ENCODE measurements around the gene ATG9B. TPM values are rescaled to one million over a fixed set of nuclear protein-coding genes. Genes with fewer than 3 reads are reported as not detected.

Gene ATG9B
- total and polyA plus RNA-seq, 2 donors from 2014 or later: 0.19 TPM

DNA sequence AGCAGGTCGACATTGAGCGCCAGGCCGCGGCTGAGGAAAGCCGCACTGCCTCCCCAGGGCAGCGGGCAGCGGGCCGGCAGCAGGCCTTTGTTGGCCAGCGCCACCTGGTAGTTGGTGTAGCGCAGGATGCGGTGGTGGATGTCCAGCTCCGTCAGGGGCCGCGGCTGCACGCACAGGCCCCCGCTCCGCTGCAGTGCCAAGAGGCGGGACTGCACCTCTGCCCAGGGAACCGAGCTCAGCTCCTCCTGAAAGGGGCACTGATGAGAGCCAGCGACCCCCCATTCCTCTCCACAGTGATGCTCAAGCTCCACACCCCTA is 5.2 kb downstream of the ATG9B start:
- peaks cover 5% of the 10 kb centered on the region for H3K27me3 ChIP-seq (ENCODE audit: control insufficient read depth, insufficient read depth, low read length)
- H3K27ac ChIP-seq (ENCODE audit: low read depth in 2 of 2, low read length in 2 of 2): no peak overlapping the region
- intact Hi-C loops (cut with DNase I): no loop called here
- no peak overlapping the region for H3K9ac ChIP-seq (ENCODE audit: low read length in 3 of 3)
- FAIRE-seq (no peak), DNase-seq (no peak)
- no peak overlapping the region for H3K4me3 ChIP-seq (ENCODE audit: low read length in 3 of 3)
- H3K9me3 ChIP-seq (ENCODE audit: control insufficient read depth in 2 of 3, insufficient read depth in 1 of 3, low read length in 3 of 3): no peaks in the 10 kb centered on the region
- no peak for TF ChIP-seq CTCF (IDR thresholded peaks at IDR 0.05; ENCODE audit: borderline replicate concordance, extremely low read depth, insufficient read depth)
- H3K36me3 ChIP-seq (ENCODE audit: control insufficient read depth in 2 of 3, insufficient read depth in 3 of 3, low read length in 3 of 3): no peaks in the 10 kb centered on the region
- H3K4me1 ChIP-seq (ENCODE audit: control insufficient read depth in 2 of 3, insufficient read depth in 2 of 3, low read depth in 1 of 3, low read length in 3 of 3): peaks cover 0 to 16% (median 0%) of the 10 kb centered on the region in 3 donors

GRCh38 chr7:151018421-151019129 is 5.7 kb downstream of the ATG9B start:
- Histone ChIP-seq H3K9me3 (ENCODE audit: control insufficient read depth in 2 of 3, insufficient read depth in 1 of 3, low read length in 3 of 3) (no peaks in the 10 kb centered on the region), H3K27ac (ENCODE audit: low read depth in 2 of 2, low read length in 2 of 2) (no peak overlapping the region), H3K27me3 (ENCODE audit: control insufficient read depth, insufficient read depth, low read length) (peaks cover 7% of the 10 kb centered on the region), H3K4me3 (ENCODE audit: low read length in 3 of 3) (no peak overlapping the region), H3K9ac (ENCODE audit: low read length in 3 of 3) (no peak overlapping the region), H3K36me3 (ENCODE audit: control insufficient read depth in 2 of 3, insufficient read depth in 3 of 3, low read length in 3 of 3) (no peaks in the 10 kb centered on the region), H3K4me1 (ENCODE audit: control insufficient read depth in 2 of 3, insufficient read depth in 2 of 3, low read depth in 1 of 3, low read length in 3 of 3) (peaks cover 0 to 21% (median 0%) of the 10 kb centered on the region in 3 donors)
- DNase-seq (peak in 4 of 5 donors; percentile 62 to 80 (median 69)), FAIRE-seq (no peak)
- intact Hi-C loops (cut with DNase I): no loop called here
- no peak for TF ChIP-seq CTCF (IDR thresholded peaks at IDR 0.05; ENCODE audit: borderline replicate concordance, extremely low read depth, insufficient read depth)

- peak; percentile 73 for TF ChIP-seq CTCF (IDR thresholded peaks at IDR 0.05; ENCODE audit: borderline replicate concordance, extremely low read depth, insufficient read depth)
- FAIRE-seq: no peak
- Histone ChIP-seq H3K27me3 (ENCODE audit: control insufficient read depth, insufficient read depth, low read length) (peaks cover 7% of the 10 kb centered on the region), H3K4me3 (ENCODE audit: low read length in 3 of 3) (no peak overlapping the region), H3K36me3 (ENCODE audit: control insufficient read depth in 2 of 3, insufficient read depth in 3 of 3, low read length in 3 of 3) (no peaks in the 10 kb centered on the region), H3K9ac (ENCODE audit: low read length in 3 of 3) (no peak overlapping the region), H3K9me3 (ENCODE audit: control insufficient read depth in 2 of 3, insufficient read depth in 1 of 3, low read length in 3 of 3) (no peaks in the 10 kb centered on the region), H3K27ac (ENCODE audit: low read depth in 2 of 2, low read length in 2 of 2) (no peak overlapping the region), H3K4me1 (ENCODE audit: control insufficient read depth in 2 of 3, insufficient read depth in 2 of 3, low read depth in 1 of 3, low read length in 3 of 3) (peaks cover 0 to 23% (median 0%) of the 10 kb centered on the region in 3 donors)
- DNase-seq: peak in 4 of 5 donors; percentile 85 to 92 (median 88)
- intact Hi-C loops (cut with DNase I): no loop called here
Observed at GRCh38 chr7:151017953-151018420, 6.3 kb downstream of the ATG9B start.
